Prostate gland (tissue), 2 donors: ENCODE results near the gene RIPK4. TPM values are rescaled to one million over a fixed set of nuclear protein-coding genes. Genes with fewer than 3 reads are reported as not detected.
A peak's percentile ranks its signal among the peaks of the same experiment; 100 is the strongest.

Source experiments
- DNase-seq: peaks from one replicate; pipeline ENCODE4 v3.0.0-alpha.2; 2019; ENCODE audit warnings: low spot score
- H3K27ac ChIP-seq, 2 donors: fragments of 200-600 bp; sonication (generic); 2 replicates each; pipeline ENCODE4 v1.5.1; 2017 to 2019
- H3K27me3 ChIP-seq: fragments of 200-600 bp; sonication (generic); replicated peaks from 2 replicates; pipeline ENCODE4 v1.5.1; 2019; ENCODE audit not compliant: insufficient read depth
- H3K36me3 ChIP-seq, 2 donors: fragments of 200-600 bp; sonication (generic); 1 replicate in 1 of 2; 2 replicates in 1 of 2; pipeline versions ENCODE4 v1.5.1 to v1.8.1; 2017 to 2019
- H3K4me1 ChIP-seq: fragments of 200-600 bp; sonication (generic); replicated peaks from 2 replicates; pipeline ENCODE4 v1.5.1; 2019
- H3K4me3 ChIP-seq, 2 donors: fragments of 200-600 bp; sonication (generic); 2 replicates each; pipeline ENCODE4 v1.5.1; 2017 to 2019
- H3K9me3 ChIP-seq: fragments of 200-600 bp; sonication (generic); 2 replicates; pipeline ENCODE4 v1.5.1; 2017
- CTCF ChIP-seq, 4 experiments: fragments of 200-600 bp in 2 of 4; fragments of 450-650 bp in 2 of 4; sonication (generic) in 2 of 4; IDR thresholded peaks; 1 replicate in 3 of 4; 2 replicates in 1 of 4; pipeline ENCODE4 v1.5.1; 2016 to 2019; ENCODE audit warnings: antibody characterized with exemption in 4 of 4, mild to moderate bottlenecking in 2 of 4, moderate library complexity in 2 of 4
- POLR2A ChIP-seq: fragments of 450-650 bp; IDR thresholded peaks from one replicate; pipeline ENCODE4 v1.6.1; 2016; ENCODE audit warnings: antibody characterized with exemption, mild to moderate bottlenecking
- POLR2AphosphoS5 ChIP-seq: sonication (generic); formaldehyde crosslinking; IDR thresholded peaks from one replicate; pipeline ENCODE4 v1.6.1; 2017; ENCODE audit warnings: antibody characterized with exemption
- WGBS: methylation state at CpG from one replicate; pipeline ENCODE4 v1.1.5; 2018; 5-methylcytosine and 5-hydroxymethylcytosine counted together
- intact Hi-C: fragments of 100-400 bp; cut with DNase I; formaldehyde crosslinking; loops from one replicate; pipeline ENCODE4 v1.14.2; 2022
- total RNA-seq, 2 donors: library from RNA; depleted of rRNA; stranded (reverse); fragments of >200 nt; gene quantifications; one replicate each; pipeline ENCODE4 v1.1.0, GENCODE V29; 2016

RIPK4 gene
- total RNA-seq: 10 to 100 TPM; 26.9 to 52.6 TPM

DNA sequence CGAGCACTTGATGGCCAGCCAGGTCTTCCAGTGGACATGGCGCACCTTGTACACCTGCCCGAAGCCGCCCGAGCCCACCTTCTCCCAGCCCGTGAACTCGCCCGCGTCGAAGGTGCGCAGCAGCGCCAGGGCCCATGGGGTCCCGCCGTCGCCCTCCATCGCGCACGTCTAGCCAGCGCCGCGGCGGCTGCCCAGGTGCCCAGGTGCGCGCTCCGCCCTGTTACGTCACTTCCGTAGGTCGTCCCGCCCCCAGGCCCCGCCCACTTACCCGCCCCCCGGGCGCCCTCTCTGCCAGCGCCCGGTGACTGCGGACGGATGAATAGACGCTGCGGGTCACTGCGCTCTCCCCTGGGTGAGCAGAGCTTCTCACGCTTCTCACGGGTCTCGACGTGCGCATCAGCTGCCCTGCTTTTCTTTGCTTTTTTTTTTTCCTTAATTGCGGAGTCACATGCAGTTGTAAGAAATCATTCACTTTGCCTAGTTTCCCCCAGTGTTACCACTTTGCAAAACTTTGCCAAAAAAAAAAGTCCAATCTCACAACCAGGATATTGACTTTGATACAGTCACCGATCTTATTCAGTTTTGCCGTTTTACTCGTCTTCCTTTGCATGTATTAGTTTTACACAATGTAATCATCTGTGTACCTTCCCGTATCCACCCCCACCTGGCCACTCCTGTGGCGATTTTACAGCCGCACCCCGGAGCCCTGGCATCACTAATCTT lies at the start of gene RIPK4:
Gene RIPK4 (minus strand): TSS at position 170 of the 723 bp plus-strand sequence. CDS start 11 bp downstream, at position 159.
- no peaks in the 10 kb centered on the region for H3K27me3 ChIP-seq
- peaks cover 8% of the 10 kb centered on the region for H3K4me1 ChIP-seq
- peak within 1 kb of the TSS; percentile 83 to 85 for H3K27ac ChIP-seq
- intact Hi-C loops: no loop called here
- no peaks in the 10 kb centered on the region for H3K9me3 ChIP-seq
- H3K4me3 ChIP-seq: peak within 1 kb of the TSS; percentile 63 to 70
- peak; percentile 90 for DNase-seq
- TF ChIP-seq CTCF (IDR thresholded peaks at IDR 0.05): no peak
- TF ChIP-seq POLR2A: peak; percentile 97
- peak; percentile 85 for TF ChIP-seq POLR2AphosphoS5
- H3K36me3 ChIP-seq: no peaks in the 10 kb centered on the region
- 5% methylated on average over 41 of the region's 53 CpGs for WGBS

DNA sequence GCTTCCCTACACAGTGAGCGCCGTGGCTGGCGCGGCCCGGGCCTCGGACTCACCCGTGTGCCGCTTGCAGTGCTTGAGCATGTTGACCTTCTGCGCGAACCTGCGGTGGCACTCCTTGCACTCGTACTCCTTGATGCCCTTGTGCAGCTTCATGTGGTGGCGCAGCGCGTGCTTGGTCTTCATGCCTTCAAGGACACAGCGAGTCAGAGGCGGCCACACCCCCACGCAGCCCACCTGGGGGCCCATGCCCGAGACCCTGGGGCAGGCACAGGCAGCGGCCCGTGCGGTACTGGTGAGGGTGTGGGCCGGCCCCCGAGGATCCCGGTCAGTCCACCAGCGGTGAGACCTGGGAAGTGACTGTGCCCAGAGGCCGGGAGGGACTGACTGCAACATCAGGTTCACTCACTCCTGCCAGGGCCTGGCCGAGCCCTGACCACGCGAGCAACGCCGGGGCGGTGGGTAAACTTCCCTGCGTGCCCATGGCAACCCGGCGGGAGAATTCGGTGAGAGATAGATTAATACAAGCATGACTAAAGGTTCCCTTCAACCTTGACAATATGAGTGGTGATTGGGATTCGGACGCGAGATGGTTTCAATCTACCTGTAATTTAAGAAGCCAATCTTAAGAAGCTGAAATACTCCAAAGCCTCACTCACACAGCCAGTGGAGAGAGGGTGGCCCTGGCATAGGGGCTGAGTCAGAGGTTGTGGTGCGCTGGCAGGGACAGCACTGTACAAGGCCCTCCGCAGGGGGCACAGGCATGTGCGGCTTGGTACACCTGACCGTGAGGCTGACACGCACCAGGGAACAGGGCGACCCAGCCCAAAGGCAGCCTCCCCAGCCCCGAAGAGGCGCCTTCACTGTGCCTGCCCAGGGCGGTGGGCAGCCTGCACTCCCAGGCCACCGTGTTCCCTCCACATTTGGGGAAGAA lies 49.1 kb upstream of the RIPK4 start:
- H3K36me3 ChIP-seq: peaks cover 0 to 5% of the 10 kb centered on the region in 2 donors
- TF ChIP-seq POLR2A: no peak
- no peak for TF ChIP-seq POLR2AphosphoS5
- TF ChIP-seq CTCF (IDR thresholded peaks at IDR 0.05): no peak
- no peaks in the 10 kb centered on the region for H3K4me1 ChIP-seq
- intact Hi-C loops: loop anchor here (2.0 to 5.0 kb wide), 3 partner anchors 141 to 301 kb away; partner anchors contain the start of gene ZBTB21
- H3K4me3 ChIP-seq: no peak overlapping the region
- H3K9me3 ChIP-seq: no peaks in the 10 kb centered on the region
- no peaks in the 10 kb centered on the region for H3K27me3 ChIP-seq
- DNase-seq: no peak
- 95% methylated on average over 50 of the region's 50 CpGs for WGBS
- H3K27ac ChIP-seq: no peak overlapping the region

DNA sequence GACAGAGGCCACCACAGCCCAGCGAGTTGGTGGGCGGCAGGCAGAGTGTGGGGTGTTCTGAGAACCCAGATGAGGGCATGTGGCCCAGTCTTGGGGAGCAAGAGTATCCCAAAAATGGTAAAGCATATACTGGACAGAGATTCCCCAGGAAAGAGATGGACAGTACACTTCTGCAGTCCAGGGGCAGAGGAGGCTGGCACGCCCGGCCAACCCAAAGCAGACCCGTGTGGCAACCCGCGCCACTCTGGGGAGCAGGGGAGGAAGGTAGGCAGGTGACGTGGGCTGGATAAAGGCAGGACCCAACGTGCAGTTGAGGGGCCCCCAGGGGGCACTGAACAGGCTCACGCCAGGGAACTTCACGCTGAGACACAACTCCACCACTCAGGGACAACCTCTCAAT lies 46.4 kb upstream of the RIPK4 start:
- H3K27me3 ChIP-seq: no peaks in the 10 kb centered on the region
- no peak overlapping the region for H3K27ac ChIP-seq
- TF ChIP-seq CTCF (IDR thresholded peaks at IDR 0.05) (no peak), POLR2AphosphoS5 (no peak), POLR2A (no peak)
- no peaks in the 10 kb centered on the region for H3K4me1 ChIP-seq
- H3K4me3 ChIP-seq: no peak overlapping the region
- DNase-seq: no peak
- intact Hi-C loops: no loop called here
- H3K9me3 ChIP-seq: no peaks in the 10 kb centered on the region
- peaks cover 0 to 5% of the 10 kb centered on the region in 2 donors for H3K36me3 ChIP-seq
- 85% methylated on average over 11 of the region's 11 CpGs for WGBS

DNA sequence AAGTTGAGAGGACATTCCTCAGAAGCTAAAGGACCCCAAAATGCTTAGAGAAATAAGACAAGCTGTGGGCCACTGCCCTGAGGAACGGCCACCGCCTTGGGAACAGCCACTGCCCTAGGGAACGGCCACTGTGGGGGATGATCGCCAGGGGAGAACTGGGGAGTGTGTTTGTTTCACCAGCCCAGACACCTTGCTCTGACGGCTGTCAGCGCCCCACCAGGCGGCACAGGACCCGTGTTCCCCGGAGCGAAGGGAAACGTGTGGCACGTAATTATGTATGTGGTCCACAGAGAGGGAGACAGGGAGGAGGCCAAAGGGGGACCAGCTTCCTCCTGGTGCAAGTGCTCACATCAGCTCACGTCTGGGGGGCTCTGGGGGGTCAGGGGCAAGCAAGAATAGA lies 45.8 kb upstream of the RIPK4 start:
- DNase-seq: no peak
- Histone ChIP-seq H3K27me3 (no peaks in the 10 kb centered on the region), H3K9me3 (no peaks in the 10 kb centered on the region), H3K27ac (no peak overlapping the region), H3K4me3 (no peak overlapping the region), H3K36me3 (peaks cover 0 to 5% of the 10 kb centered on the region in 2 donors), H3K4me1 (no peaks in the 10 kb centered on the region)
- 86% methylated on average over 13 of the region's 13 CpGs for WGBS
- TF ChIP-seq POLR2AphosphoS5 (no peak), CTCF (IDR thresholded peaks at IDR 0.05) (no peak), POLR2A (no peak)
- intact Hi-C loops: no loop called here
